ENCODE measurements around the gene UCHL3. TPM values are rescaled to one million over a fixed set of nuclear protein-coding genes. Genes with fewer than 3 reads are reported as not detected.

Gene UCHL3
- polyA plus RNA-seq, 3 donors, result 22.4 to 66.8 (median 51.8) TPM

- Histone ChIP-seq H4K20me1 (ENCODE audit: insufficient read depth, low read length) (no peaks in the 10 kb centered on the region), H3K27me3 (ENCODE audit: control insufficient read depth in 2 of 2, insufficient read depth in 2 of 2, low read length in 2 of 2) (no peaks in the 10 kb centered on the region), H3K4me1 (ENCODE audit: control insufficient read depth in 1 of 2, insufficient read depth in 2 of 2, low read length in 2 of 2) (peaks cover 50 to 56% of the 10 kb centered on the region in 2 donors), H3K4me3 (replicated peaks in 1 of 3; ENCODE audit: low read depth in 2 of 3, low read length in 3 of 3) (no peak overlapping the region), H3K9ac (ENCODE audit: insufficient read depth, low read length, poor library complexity, severe bottlenecking) (no peak overlapping the region), H3K27ac (ENCODE audit: low read depth in 1 of 2, low read length in 2 of 2) (no peak overlapping the region), H3K4me2 (replicated peaks; ENCODE audit: extremely low read depth, low read length, poor library complexity, severe bottlenecking) (no peak overlapping the region), H3K36me3 (replicated peaks in 1 of 2; ENCODE audit: control insufficient read depth in 1 of 2, insufficient read depth in 2 of 2, low read length in 2 of 2) (no peaks in the 10 kb centered on the region), H3K9me3 (replicated peaks in 1 of 2; ENCODE audit: control insufficient read depth in 1 of 2, insufficient read depth in 1 of 2, low read length in 2 of 2) (no peaks in the 10 kb centered on the region), H3K79me2 (ENCODE audit: insufficient read depth, low read length) (no peaks in the 10 kb centered on the region), H2AFZ (ENCODE audit: insufficient read depth, low read depth, low read length, poor library complexity, severe bottlenecking) (no peak overlapping the region)
- Mint-ChIP-seq H3K36me3 (no peaks in the 10 kb centered on the region), H3K4me1 (peaks cover 45% of the 10 kb centered on the region), H3K27me3 (ENCODE audit: low read depth in 3 of 3) (peaks cover 0 to 4% (median 0%) of the 10 kb centered on the region in 3 donors), H3K9me3 (peaks cover 0 to 2% (median 0%) of the 10 kb centered on the region in 7 donors), H3K27ac (no peak overlapping the region), H3K4me3 (no peak overlapping the region)
- DNase-seq, result no peak
- intact Hi-C loops (cut with micrococcal nuclease), result loop anchor here in 1 of 2 donors (5.0 kb wide), 1 partner anchor 39 kb away; the partner anchor contains the start of gene UCHL3
- whole genome bisulfite sequencing (ENCODE audit: insufficient coverage), result 100% methylated on average over 3 of the region's 6 CpGs
- TF ChIP-seq CTCF (IDR thresholded peaks at IDR 0.05), result no peak
Measured at GRCh38 chr13:75508002-75508548, 41.5 kb upstream of the UCHL3 start.

GRCh38 chr13:75511051-75511625 lies 38.5 kb upstream of the UCHL3 start:
- no peaks in the 10 kb centered on the region for H3K9me3 ChIP-seq (replicated peaks in 1 of 2; ENCODE audit: control insufficient read depth in 1 of 2, insufficient read depth in 1 of 2, low read length in 2 of 2)
- no peaks in the 10 kb centered on the region for H3K79me2 ChIP-seq (ENCODE audit: insufficient read depth, low read length)
- no peak overlapping the region for H3K4me3 Mint-ChIP-seq
- no peaks in the 10 kb centered on the region for H4K20me1 ChIP-seq (ENCODE audit: insufficient read depth, low read length)
- H3K27ac Mint-ChIP-seq, result no peak overlapping the region
- no peak for DNase-seq
- WGBS (ENCODE audit: insufficient coverage), result no CpG with 5 or more reads among the region's 3 CpGs
- intact Hi-C loops (cut with micrococcal nuclease), result no loop called here
- TF ChIP-seq CTCF (IDR thresholded peaks at IDR 0.05), result no peak
- H3K36me3 ChIP-seq (replicated peaks in 1 of 2; ENCODE audit: control insufficient read depth in 1 of 2, insufficient read depth in 2 of 2, low read length in 2 of 2), result no peaks in the 10 kb centered on the region
- peaks cover 40 to 41% of the 10 kb centered on the region in 2 donors for H3K4me1 ChIP-seq (ENCODE audit: control insufficient read depth in 1 of 2, insufficient read depth in 2 of 2, low read length in 2 of 2)
- H3K4me1 Mint-ChIP-seq, result peaks cover 35% of the 10 kb centered on the region
- H3K36me3 Mint-ChIP-seq, result no peaks in the 10 kb centered on the region
- no peak overlapping the region for H3K4me2 ChIP-seq (replicated peaks; ENCODE audit: extremely low read depth, low read length, poor library complexity, severe bottlenecking)
- H3K4me3 ChIP-seq (replicated peaks in 1 of 3; ENCODE audit: low read depth in 2 of 3, low read length in 3 of 3), result no peak overlapping the region
- H3K9ac ChIP-seq (ENCODE audit: insufficient read depth, low read length, poor library complexity, severe bottlenecking), result no peak overlapping the region
- H3K27me3 Mint-ChIP-seq (ENCODE audit: low read depth in 3 of 3), result no peaks in the 10 kb centered on the region
- H3K9me3 Mint-ChIP-seq, result peaks cover 0 to 10% (median 3%) of the 10 kb centered on the region in 7 donors
- H2AFZ ChIP-seq (ENCODE audit: insufficient read depth, low read depth, low read length, poor library complexity, severe bottlenecking), result no peak overlapping the region
- no peak overlapping the region for H3K27ac ChIP-seq (ENCODE audit: low read depth in 1 of 2, low read length in 2 of 2)
- no peaks in the 10 kb centered on the region for H3K27me3 ChIP-seq (ENCODE audit: control insufficient read depth in 2 of 2, insufficient read depth in 2 of 2, low read length in 2 of 2)

Measured in CD14-positive monocyte (primary cell).